Measurements from ENCODE around the gene MSX2. TPM values are rescaled to one million over a fixed set of nuclear protein-coding genes. Genes with fewer than 3 reads are reported as not detected.

The MSX2 gene
- total and polyA plus RNA-seq, 9 of the 15 experiments (the other 6 are each of a cell fraction or from before 2014, with no cell fraction given), result not detected

GRCh38 chr5:174723979-174724483 lies 351 bp upstream of the MSX2 start (continued):
- no peak for TF ChIP-seq ZNF639 (CRISPR knock-in tag; conservative IDR thresholded peaks at IDR 0.05 in 1 of 2, IDR thresholded peaks at IDR 0.05 in 1 of 2)

- no peaks in the 10 kb centered on the region for H4K20me1 ChIP-seq (replicated peaks; ENCODE audit: control insufficient read depth, insufficient read depth, low read length)
- in situ Hi-C loops (cut with MboI), result no loop called here
- DNase-seq (ENCODE audit: extremely low read depth in 1 of 4, low spot score in 3 of 4) (no peak), ATAC-seq (no peak), FAIRE-seq (no peak)
- no peaks in the 10 kb centered on the region for H3K9me1 ChIP-seq (ENCODE audit: control insufficient read depth, insufficient read depth, low read length)
- H3K27ac ChIP-seq (ENCODE audit: extremely low read depth, low read depth, low read length), result no peak overlapping the region
- H3K79me2 ChIP-seq (ENCODE audit: control insufficient read depth, insufficient read depth, low read length), result no peaks in the 10 kb centered on the region
- no peak overlapping the region for H3K9ac ChIP-seq (ENCODE audit: insufficient read depth in 1 of 2, low read depth in 2 of 2, low read length in 2 of 2)
- H3K4me2 ChIP-seq (ENCODE audit: insufficient read depth, low read length), result no peak overlapping the region
- intact Hi-C loops (cut with micrococcal nuclease), result no loop called here
- H3K36me3 ChIP-seq (ENCODE audit: control insufficient read depth, insufficient read depth, low read length), result no peaks in the 10 kb centered on the region
- peaks cover 0 to 8% of the 10 kb centered on the region in 2 experiments; a peak in 1 of 5 replicates for H3K4me1 ChIP-seq (replicated peaks in 1 of 2; ENCODE audit: control insufficient read depth in 2 of 2, insufficient read depth in 2 of 2, low read length in 2 of 2)
- TF ChIP-seq SMARCE1 (IDR thresholded peaks at IDR 0.05) (no peak), ZNF140 (CRISPR knock-in tag; IDR thresholded peaks at IDR 0.05) (no peak)
- H3K27me3 ChIP-seq (ENCODE audit: control insufficient read depth in 2 of 2, insufficient read depth in 2 of 2, low read length in 2 of 2), result peaks cover 21 to 51% of the 10 kb centered on the region in 2 experiments
- no peak overlapping the region for H2AFZ ChIP-seq (ENCODE audit: low read depth, low read length)
- H3K4me3 ChIP-seq, result no peak overlapping the region
- ChIA-PET POLR2A (no interaction called here), CTCF (ENCODE audit: low intra/inter-chr PET ratio) (no interaction called here)
- H3K9me3 ChIP-seq (replicated peaks; ENCODE audit: control insufficient read depth, insufficient read depth, low read depth, low read length), result no peaks in the 10 kb centered on the region
- 3% methylated on average over 29 of the region's 30 CpGs for WGBS (ENCODE audit: insufficient coverage, low coverage, missing lambda C conversion rate)
- BruUV-seq (replicated peaks), result no TSS peak
Observed at GRCh38 chr5:174725261-174725990, 1.0 kb downstream of the MSX2 start.
